A673 (cell line): ENCODE results near the gene BMPR1B. TPM values are rescaled to one million over a fixed set of nuclear protein-coding genes. Genes with fewer than 3 reads are reported as not detected.

Source experiments
- BruUV-seq: library from RNA; stranded (reverse); fragments of 400-500 nt; replicated peaks from 2 replicates; lab custom pipeline; 2021; lab: Mats Ljungman, UMichigan
- CTCF ChIA-PET: fragments of 300-600 bp; sonication (Branson Sonifier 250); formaldehyde crosslinking; loops from one replicate; lab custom pipeline; 2022; ENCODE audit warnings: antibody characterized with exemption; lab: Charles Lee
- POLR2A ChIA-PET: fragments of 300-600 bp; sonication (Branson Sonifier 250); formaldehyde crosslinking; loops from one replicate; lab custom pipeline; 2022; ENCODE audit warnings: antibody characterized with exemption; ENCODE audit not compliant: low non-redundant PET; lab: Charles Lee
- DNase-seq: peaks from one replicate; pipeline ENCODE4 v3.0.0-alpha.2; 2015; ENCODE audit warnings: low spot score
- H3K27ac ChIP-seq: fragments of 200-600 bp; sonication (generic); 2 replicates; pipeline ENCODE4 v1.5.1; 2016; ENCODE audit warnings: mixed run types, low read depth, mild to moderate bottlenecking, mixed read lengths, antibody characterized with exemption, low read length; ENCODE audit not compliant: poor library complexity, severe bottlenecking
- H3K27me3 ChIP-seq: fragments of 200-600 bp; sonication (generic); replicated peaks from 2 replicates; pipeline ENCODE4 v1.6.1; 2017; ENCODE audit warnings: mixed run types, low read depth, mild to moderate bottlenecking, mixed read lengths, antibody characterized with exemption, low read length; ENCODE audit not compliant: insufficient read depth, poor library complexity
- H3K36me3 ChIP-seq: fragments of 200-600 bp; sonication (generic); 2 replicates; pipeline ENCODE4 v1.6.1; 2016; ENCODE audit warnings: mixed run types, mild to moderate bottlenecking, mixed read lengths, antibody characterized with exemption, low read length; ENCODE audit not compliant: insufficient read depth, poor library complexity, severe bottlenecking
- H3K4me1 ChIP-seq: fragments of 200-600 bp; sonication (generic); 2 replicates; pipeline ENCODE4 v1.6.1; 2017; ENCODE audit warnings: mixed run types, mild to moderate bottlenecking, mixed read lengths, antibody characterized with exemption, low read length; ENCODE audit not compliant: insufficient read depth, poor library complexity, severe bottlenecking
- H3K4me3 ChIP-seq: fragments of 200-600 bp; sonication (generic); 2 replicates; pipeline ENCODE4 v1.5.1; 2016; ENCODE audit warnings: low read depth, mixed run types, mild to moderate bottlenecking, mixed read lengths, low read length; ENCODE audit not compliant: poor library complexity, severe bottlenecking
- H3K9me3 ChIP-seq: fragments of 200-600 bp; sonication (generic); 2 replicates; pipeline ENCODE4 v1.6.1; 2016; ENCODE audit warnings: mixed run types, low read depth, mild to moderate bottlenecking, mixed read lengths, antibody characterized with exemption, low read length; ENCODE audit not compliant: poor library complexity, severe bottlenecking
- CTCF ChIP-seq: fragments of 300-800, 200-600 bp; sonication (generic); conservative IDR thresholded peaks from 2 replicates; pipeline ENCODE4 v1.5.1; 2017; ENCODE audit warnings: low read depth, mild to moderate bottlenecking, antibody characterized with exemption, low read length, moderate library complexity, mixed read lengths
- EZH2 ChIP-seq: fragments of 200-600 bp; sonication (generic); IDR thresholded peaks from 2 replicates; pipeline ENCODE4 v1.6.1; 2017; ENCODE audit warnings: borderline replicate concordance, low read depth, mild to moderate bottlenecking, mixed read lengths, antibody characterized with exemption, low read length; ENCODE audit not compliant: poor library complexity, severe bottlenecking
- intact Hi-C: fragments of 100-400 bp; cut with micrococcal nuclease; formaldehyde crosslinking; loops from one replicate; pipeline ENCODE4 v1.10.0; 2022; ENCODE audit not compliant: unreplicated experiment
- total RNA-seq: library from RNA; stranded (reverse); gene quantifications from 2 replicates; pipeline ENCODE4 v1.2.3, GENCODE V29; 2021

Gene BMPR1B
- total RNA-seq, 1 experiment from 2014 or later: 2.2 TPM

GRCh38 chr4:94848326-94848725 is 90.6 kb downstream of the BMPR1B start:
- Histone ChIP-seq H3K36me3 (no peaks in the 10 kb centered on the region), H3K27ac (no peak overlapping the region), H3K27me3 (no peaks in the 10 kb centered on the region), H3K4me1 (peaks cover 6% of the 10 kb centered on the region), H3K9me3 (no peaks in the 10 kb centered on the region), H3K4me3 (no peak overlapping the region)
- TF ChIP-seq CTCF (no peak), EZH2 (no peak)
- no TSS peak for BruUV-seq
- POLR2A ChIA-PET: no interaction called here
- no peak for DNase-seq
- CTCF ChIA-PET: no interaction called here
- intact Hi-C loops: no loop called here

DNA sequence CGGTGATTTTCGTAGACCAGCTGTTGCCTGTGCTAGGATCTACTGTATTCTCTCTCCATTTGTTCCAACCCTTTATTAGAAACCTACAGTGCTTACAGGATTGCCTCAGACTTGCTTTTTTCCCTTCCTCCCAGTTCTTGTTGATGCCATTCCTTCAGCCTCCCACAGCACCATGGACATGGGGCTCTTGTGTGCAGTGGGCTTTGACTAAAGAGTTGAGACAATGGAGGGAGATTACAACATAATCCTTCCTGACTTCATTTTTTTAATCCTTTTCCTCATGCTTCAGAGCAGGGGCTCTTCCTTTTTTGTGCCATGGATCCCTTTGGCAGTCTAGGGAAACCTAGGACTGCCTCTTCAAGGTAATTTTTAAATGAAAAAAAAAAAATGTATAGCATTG is 92.1 kb downstream of the BMPR1B start:
- Histone ChIP-seq H3K9me3 (no peaks in the 10 kb centered on the region), H3K27ac (no peak overlapping the region), H3K4me1 (peaks cover 6% of the 10 kb centered on the region), H3K27me3 (no peaks in the 10 kb centered on the region), H3K4me3 (no peak overlapping the region), H3K36me3 (no peaks in the 10 kb centered on the region)
- CTCF ChIA-PET: no interaction called here
- POLR2A ChIA-PET: no interaction called here
- TF ChIP-seq EZH2 (no peak), CTCF (no peak)
- BruUV-seq: no TSS peak
- intact Hi-C loops: no loop called here
- DNase-seq: peak; percentile 60

- H3K36me3 ChIP-seq: no peaks in the 10 kb centered on the region
- CTCF ChIA-PET: no interaction called here
These were observed 94.9 kb downstream of the BMPR1B start for GRCh38 chr4:94852616-94853015.

More at GRCh38 chr4:94852616-94853015, 94.9 kb downstream of the BMPR1B start:
- POLR2A ChIA-PET: no interaction called here
- Histone ChIP-seq H3K4me1 (peaks cover 6% of the 10 kb centered on the region), H3K27me3 (no peaks in the 10 kb centered on the region), H3K9me3 (no peaks in the 10 kb centered on the region), H3K27ac (no peak overlapping the region), H3K4me3 (no peak overlapping the region)
- intact Hi-C loops: no loop called here
- BruUV-seq: no TSS peak
- no peak for DNase-seq
- TF ChIP-seq CTCF (no peak), EZH2 (no peak)
